DMS 273 (cell line): ENCODE measurements around the gene C1orf87.
A peak's percentile ranks its signal among the peaks of the same experiment; 100 is the strongest.

Experiments used
- DNase-seq: peaks from one replicate; lab custom pipeline; 2025; ENCODE audit not compliant: unreplicated experiment; lab: John Stamatoyannopoulos, UW

C1orf87 gene

DNA sequence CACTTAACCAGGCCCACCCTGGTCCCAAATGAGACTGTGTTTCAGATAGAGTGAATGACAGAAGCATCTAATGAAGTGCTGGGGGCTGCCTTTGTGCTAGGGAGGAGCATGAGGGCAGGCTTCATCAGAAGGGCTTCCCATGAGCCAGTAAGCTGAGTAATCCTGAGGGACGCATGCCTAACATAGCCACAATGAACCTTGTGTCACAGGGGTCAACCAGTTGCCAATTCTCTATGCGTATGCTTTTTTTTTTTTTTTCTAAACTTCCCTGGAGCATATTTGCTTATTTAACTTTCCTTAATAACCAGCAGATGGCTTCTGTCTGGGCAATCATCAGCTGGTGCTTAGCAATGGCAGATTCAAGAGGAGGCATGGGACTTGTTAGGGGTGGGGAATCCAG lies 121.5 kb downstream of the C1orf87 start:
- DNase-seq = peak; percentile 11

DNA sequence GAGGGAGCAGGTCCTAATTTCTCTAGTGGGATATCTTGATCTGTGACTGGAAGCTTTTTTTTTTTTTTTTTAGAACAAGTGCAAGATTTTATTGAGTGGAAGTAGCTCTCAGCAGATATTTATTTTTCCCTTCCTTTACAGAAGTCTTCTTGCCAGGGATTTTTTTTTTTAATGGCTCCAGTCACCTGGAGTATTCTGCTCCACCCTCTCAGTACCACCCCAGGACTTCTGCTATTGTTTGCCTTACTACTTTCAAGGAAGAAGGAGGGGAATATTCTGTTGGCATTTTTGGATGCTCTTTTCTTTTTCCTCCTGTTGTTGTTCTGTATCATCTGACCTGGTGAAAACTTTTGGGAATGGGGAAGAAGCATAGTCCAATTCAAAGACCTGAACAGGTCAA lies 123.9 kb downstream of the C1orf87 start:
- no peak for DNase-seq

DNA sequence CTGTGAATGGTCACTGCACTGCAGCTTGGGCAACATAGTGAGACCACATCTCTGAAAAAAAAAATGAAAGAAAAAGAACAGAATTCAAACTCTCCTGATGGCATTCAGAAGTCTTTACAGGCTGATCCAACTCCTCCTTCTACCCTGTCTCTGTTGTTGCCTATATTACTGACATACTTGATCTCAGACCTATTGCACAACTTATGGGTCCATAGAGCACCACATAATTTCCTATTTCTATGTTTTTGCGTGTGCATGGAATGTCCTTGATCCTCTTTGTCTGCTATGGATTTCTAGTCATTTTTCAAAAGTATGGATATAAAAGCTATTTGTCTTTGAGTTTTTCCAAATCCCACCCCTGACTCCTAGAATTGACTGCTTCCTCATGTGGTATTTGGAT lies 124.6 kb downstream of the C1orf87 start:
- DNase-seq = no peak

DNA sequence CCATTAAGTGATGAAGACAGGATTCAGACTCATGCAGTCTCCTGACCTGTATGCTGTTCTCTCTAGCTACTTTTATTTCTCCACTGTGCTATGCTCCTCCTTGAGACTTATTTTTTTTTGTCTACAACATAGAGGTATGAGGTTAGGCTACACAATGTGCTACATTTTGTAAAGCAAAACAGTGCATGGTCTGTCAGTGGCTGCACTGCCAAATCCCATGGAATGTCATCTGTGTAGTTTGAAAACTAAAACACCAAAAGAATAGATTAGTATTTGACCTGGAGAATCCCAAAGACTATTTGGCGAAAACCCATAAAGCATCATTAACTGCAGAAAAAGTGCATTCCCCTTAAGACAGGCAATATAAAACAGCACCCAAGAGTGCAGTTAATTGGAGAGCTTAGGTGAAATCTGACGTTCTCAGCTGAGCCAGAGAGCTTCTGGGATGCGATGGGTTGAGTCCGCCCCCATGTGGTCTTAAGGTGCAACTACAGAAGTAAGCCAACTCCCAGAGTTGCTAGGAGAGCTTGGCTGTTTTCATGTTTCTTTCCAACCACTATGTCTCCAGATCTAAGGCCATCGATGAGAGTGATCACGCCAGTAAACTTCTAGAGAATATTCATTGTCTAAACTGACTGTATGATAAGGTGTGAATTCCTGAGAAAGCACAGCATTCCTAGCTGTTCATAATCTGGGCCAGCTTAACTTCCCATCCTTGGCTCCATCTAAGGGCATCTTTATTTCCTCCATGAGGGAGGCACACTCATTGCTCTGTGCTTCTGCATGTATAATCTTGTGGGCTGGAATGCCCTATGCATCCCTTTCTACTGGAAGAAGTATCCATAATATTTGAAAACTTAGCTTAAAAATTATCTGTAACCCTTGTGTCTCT lies 126.3 kb downstream of the C1orf87 start:
- DNase-seq = peak; percentile 87

DNA sequence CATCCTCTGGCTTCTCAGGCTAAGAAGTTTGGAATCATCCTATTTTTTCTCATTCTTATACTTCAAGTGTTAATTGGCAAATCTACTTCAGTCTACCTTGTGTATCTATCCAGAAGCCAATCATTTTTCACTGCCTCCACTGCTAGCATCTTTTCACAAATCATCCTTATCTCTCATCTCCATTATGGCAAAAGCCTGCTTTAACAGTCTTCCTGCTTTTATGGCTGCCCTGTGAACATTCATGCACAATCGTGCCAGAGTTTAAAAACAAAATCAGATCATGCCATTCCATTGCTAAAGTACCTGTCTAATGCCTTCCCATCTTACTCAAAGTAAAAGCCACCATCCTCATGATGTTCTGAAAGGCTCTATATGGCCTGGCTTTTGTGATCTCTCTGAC lies 127.8 kb downstream of the C1orf87 start:
- no peak for DNase-seq
